ENCODE results near the gene MAP3K10.

GRCh38 chr19:40150170-40150569, 41.1 kb upstream of the MAP3K10 start:
- TF ChIP-seq CTCF (IDR thresholded peaks at IDR 0.05) (no peak), POLR2AphosphoS5 (IDR thresholded peaks at IDR 0.05) (no peak)

Measured in breast epithelium (tissue), 3 donors.